GM23248 (cell line): ENCODE results near the gene SORT1. TPM values are rescaled to one million over a fixed set of nuclear protein-coding genes. Genes with fewer than 3 reads are reported as not detected.

Experiments used
- DNase-seq: peaks from one replicate; pipeline ENCODE4 v3.0.0-alpha.2; 2015
- H2AFZ ChIP-seq: fragments of 200-600 bp; sonication (generic); 2 replicates; pipeline ENCODE4 v1.6.1; 2016; ENCODE audit warnings: antibody characterized with exemption
- H3F3A ChIP-seq: fragments of 200-600 bp; sonication (generic); 2 replicates; pipeline ENCODE4 v1.6.1; 2016; ENCODE audit warnings: mild to moderate bottlenecking, antibody characterized with exemption, mixed run types; ENCODE audit not compliant: insufficient read depth
- H3K27ac ChIP-seq: fragments of 200-600 bp; sonication (generic); 2 replicates; pipeline ENCODE4 v1.5.1; 2016; ENCODE audit warnings: mild to moderate bottlenecking
- H3K27me3 ChIP-seq: fragments of 200-600 bp; sonication (generic); replicated peaks from 2 replicates; pipeline ENCODE4 v1.6.1; 2016; ENCODE audit warnings: mild to moderate bottlenecking; ENCODE audit not compliant: insufficient read depth
- H3K36me3 ChIP-seq: fragments of 200-600 bp; sonication (generic); 2 replicates; pipeline ENCODE4 v1.6.1; 2016; ENCODE audit warnings: low read depth, mild to moderate bottlenecking
- H3K4me1 ChIP-seq: fragments of 200-600 bp; sonication (generic); 2 replicates; pipeline ENCODE4 v1.6.1; 2016; ENCODE audit warnings: mild to moderate bottlenecking; ENCODE audit not compliant: insufficient read depth
- H3K4me2 ChIP-seq: fragments of 200-600 bp; sonication (generic); one replicate; pipeline ENCODE4 v1.6.1; 2016; ENCODE audit warnings: mild to moderate bottlenecking; ENCODE audit not compliant: unreplicated experiment
- H3K4me3 ChIP-seq: fragments of 200-600 bp; sonication (generic); 2 replicates; pipeline ENCODE4 v1.5.1; 2016; ENCODE audit warnings: mild to moderate bottlenecking
- H3K79me2 ChIP-seq: fragments of 200-600 bp; sonication (generic); 2 replicates; pipeline ENCODE4 v1.6.1; 2016; ENCODE audit warnings: mild to moderate bottlenecking; ENCODE audit not compliant: insufficient read depth
- H3K9ac ChIP-seq: fragments of 200-600 bp; sonication (generic); 2 replicates; pipeline ENCODE4 v1.6.1; 2016; ENCODE audit warnings: mild to moderate bottlenecking
- H3K9me2 ChIP-seq: fragments of 200-600 bp; sonication (generic); 2 replicates; pipeline ENCODE4 v1.6.1; 2016; ENCODE audit warnings: mixed run types, mild to moderate bottlenecking, moderate library complexity; ENCODE audit not compliant: insufficient read depth
- H3K9me3 ChIP-seq: fragments of 200-600 bp; sonication (generic); one replicate; pipeline ENCODE4 v1.6.1; 2017; ENCODE audit warnings: low read depth
- H4K20me1 ChIP-seq: fragments of 200-600 bp; sonication (generic); 2 replicates; pipeline ENCODE4 v1.6.0; 2016; ENCODE audit not compliant: insufficient read depth
- EZH2 ChIP-seq: fragments of 200-600 bp; sonication (generic); IDR thresholded peaks from 2 replicates; pipeline ENCODE4 v1.6.1; 2018; ENCODE audit warnings: antibody characterized with exemption, mild to moderate bottlenecking; ENCODE audit not compliant: insufficient read depth, poor library complexity, severe bottlenecking
- EZH2phosphoT487 ChIP-seq: fragments of 200-600 bp; sonication (generic); IDR thresholded peaks from 2 replicates; pipeline ENCODE4 v1.6.1; 2018; ENCODE audit warnings: antibody characterized with exemption, moderate library complexity, mild to moderate bottlenecking, low read depth; ENCODE audit not compliant: insufficient read depth
- WGBS, 2 experiments: methylation state at CpG; one replicate each; pipeline ENCODE4 v1.1.6; 2015 to 2017; ENCODE audit warnings: low lambda C conversion rate in 2 of 2, low coverage in 1 of 2; ENCODE audit errors: missing lambda C conversion rate in 2 of 2; 5-methylcytosine and 5-hydroxymethylcytosine counted together
- in situ Hi-C: fragments of 300-500 bp; cut with MboI; formaldehyde crosslinking; loops from 2 replicates; pipeline ENCODE4 v1.15.0; 2020
- polyA plus RNA-seq: library from polyadenylated mRNA; unstranded; fragments of >200 nt; fragmentation: Nextera tagmentation; extraction: Ambion mirVana; gene quantifications from 2 replicates; pipeline ENCODE4 v1.2.1, GENCODE V29; 2016
- total RNA-seq: library from RNA; depleted of rRNA; stranded (reverse); fragments of >200 nt; shearing (Covaris generic); gene quantifications from 2 replicates; pipeline ENCODE4 v1.2.3, GENCODE V29; 2014

SORT1 gene
- total and polyA plus RNA-seq, 2 experiments from 2014 or later = 7.1 to 8.4 TPM

DNA sequence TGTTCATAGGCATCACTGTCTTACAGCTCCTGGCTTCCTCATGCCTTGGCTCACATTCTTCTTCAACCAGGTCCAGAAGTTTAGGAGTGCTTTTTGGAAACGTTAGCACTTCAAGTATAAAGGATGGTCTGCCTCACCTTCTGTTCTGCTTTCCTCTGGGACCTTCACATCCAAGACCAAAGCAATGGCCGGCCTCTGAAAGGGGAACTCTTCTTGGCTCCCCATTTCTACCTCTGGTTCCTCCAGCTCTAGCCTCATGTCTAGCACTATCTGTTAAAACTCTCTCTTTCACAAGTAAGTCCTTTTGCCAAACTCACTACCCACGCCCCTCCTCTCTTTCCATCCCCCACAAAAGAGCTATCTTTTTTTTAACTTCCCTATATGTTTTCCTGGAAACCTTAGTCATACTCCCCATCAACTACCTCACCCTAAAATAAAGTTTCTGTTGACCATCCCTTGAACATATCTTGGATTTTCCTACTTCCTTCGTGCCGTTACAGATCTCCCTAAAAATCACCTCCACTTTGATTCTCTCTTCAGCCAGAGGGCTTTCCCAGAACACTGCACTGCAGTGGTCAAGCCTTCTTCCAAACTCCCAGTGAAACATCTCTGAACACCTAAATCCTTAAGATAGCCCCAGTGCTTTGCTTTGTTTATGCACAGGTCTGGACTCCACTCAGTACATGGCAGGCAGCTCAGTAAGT, 7.9 kb downstream of the SORT1 start:
- in situ Hi-C loops = no loop called here
- 0 out of 2 replicates have a peak overlapping the region, but pooled peaks have one; percentile 61 for H3K27ac ChIP-seq
- H3K27me3 ChIP-seq = no peaks in the 10 kb centered on the region
- H3K36me3 ChIP-seq = no peaks in the 10 kb centered on the region
- peaks cover 25% of the 10 kb centered on the region for H3K79me2 ChIP-seq
- H3K9me2 ChIP-seq = no peaks in the 10 kb centered on the region
- no peak overlapping the region for H3K9ac ChIP-seq
- no peak for DNase-seq
- H3K4me3 ChIP-seq = no peak overlapping the region
- H3K4me2 ChIP-seq = no peak overlapping the region
- peak overlapping the region; percentile 88; the same call in 1 of the 2 replicates for H2AFZ ChIP-seq
- H3K4me1 ChIP-seq = peaks cover 39% of the 10 kb centered on the region
- no peaks in the 10 kb centered on the region for H3K9me3 ChIP-seq
- TF ChIP-seq EZH2 = no peak
- TF ChIP-seq EZH2phosphoT487 = no peak
- 74 to 75% methylated on average over 5 of the region's 5 CpGs for WGBS, 2 experiments
- H3F3A ChIP-seq = peaks cover 35% of the 10 kb centered on the region; the same call in 1 of the 2 replicates
- H4K20me1 ChIP-seq = no peaks in the 10 kb centered on the region

DNA sequence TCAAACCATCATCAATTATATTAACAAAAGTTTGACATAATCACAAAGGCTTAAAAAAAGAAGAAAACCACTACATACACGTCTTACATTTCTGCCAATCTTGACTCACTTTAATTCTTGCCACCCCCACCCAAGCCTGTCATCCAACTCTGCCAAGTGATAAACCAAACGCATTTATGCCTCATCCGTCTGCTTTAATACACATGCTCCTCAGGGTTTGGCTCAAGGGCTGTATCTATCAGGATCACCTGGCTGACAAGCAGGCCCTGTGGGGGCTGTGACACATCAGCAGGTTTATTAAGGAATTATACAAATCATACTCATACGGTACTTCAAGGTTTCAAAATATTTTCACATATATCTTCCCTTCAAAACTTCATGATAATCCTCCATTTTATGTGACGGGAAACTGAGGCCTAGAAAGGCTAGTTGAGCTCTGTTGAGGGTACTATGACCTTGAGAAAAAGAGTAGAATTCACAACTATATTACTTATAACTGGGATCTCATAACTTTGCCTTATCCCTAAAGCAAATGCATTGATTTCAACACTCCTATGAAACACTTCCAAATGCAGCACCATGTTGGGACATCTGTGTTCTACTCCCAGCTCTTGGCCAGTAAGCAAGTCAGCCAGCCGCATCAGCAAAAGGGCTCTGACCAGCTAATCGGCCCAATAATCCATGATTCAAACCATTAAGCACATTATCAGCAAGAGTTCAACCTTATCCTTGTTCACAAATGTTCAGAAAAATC, 8.7 kb downstream of the SORT1 start:
- peaks cover 35% of the 10 kb centered on the region; the same call in 1 of the 2 replicates for H3F3A ChIP-seq
- peaks cover 27% of the 10 kb centered on the region for H3K79me2 ChIP-seq
- H3K9me3 ChIP-seq = no peaks in the 10 kb centered on the region
- DNase-seq = no peak
- H3K27me3 ChIP-seq = no peaks in the 10 kb centered on the region
- H2AFZ ChIP-seq = no peak overlapping the region
- H3K4me2 ChIP-seq = no peak overlapping the region
- in situ Hi-C loops = no loop called here
- H3K36me3 ChIP-seq = no peaks in the 10 kb centered on the region
- H3K4me3 ChIP-seq = no peak overlapping the region
- H3K9ac ChIP-seq = no peak overlapping the region
- no peak overlapping the region for H3K27ac ChIP-seq
- H4K20me1 ChIP-seq = no peaks in the 10 kb centered on the region
- no peaks in the 10 kb centered on the region for H3K9me2 ChIP-seq
- WGBS, 2 experiments = 64 to 67% methylated on average over 7 of the region's 7 CpGs
- no peak for TF ChIP-seq EZH2
- TF ChIP-seq EZH2phosphoT487 = no peak
- H3K4me1 ChIP-seq = peaks cover 43% of the 10 kb centered on the region

DNA sequence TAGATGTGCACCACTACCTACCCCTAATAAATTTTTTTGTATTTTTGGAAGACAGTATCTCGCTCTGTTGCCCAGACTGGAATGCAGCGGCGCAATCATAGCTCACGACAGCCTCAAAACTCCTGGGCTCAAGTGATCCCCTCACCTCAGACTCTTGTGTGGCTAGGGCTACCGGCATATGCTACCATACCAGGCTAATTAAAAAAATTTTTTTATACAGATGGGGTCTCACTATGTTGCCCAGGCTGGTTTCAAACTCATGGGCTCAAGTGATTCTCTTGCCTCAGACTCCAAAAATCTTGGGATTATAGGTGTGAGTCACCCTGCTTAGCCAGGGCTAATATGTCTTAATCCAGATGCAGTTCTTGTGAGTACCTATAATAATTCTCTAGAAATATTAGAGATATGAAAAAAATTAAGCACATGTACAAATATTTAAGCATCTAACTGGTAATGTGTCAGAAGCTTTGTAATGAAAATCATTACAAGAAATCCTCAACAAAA, 9.5 kb downstream of the SORT1 start:
- peaks cover 36% of the 10 kb centered on the region; the same call in 1 of the 2 replicates for H3F3A ChIP-seq
- H3K4me2 ChIP-seq = no peak overlapping the region
- TF ChIP-seq EZH2phosphoT487 = no peak
- no peak for TF ChIP-seq EZH2
- DNase-seq = peak; percentile 20
- H3K27me3 ChIP-seq = no peaks in the 10 kb centered on the region
- peaks cover 47% of the 10 kb centered on the region for H3K4me1 ChIP-seq
- no peak overlapping the region for H2AFZ ChIP-seq
- H3K4me3 ChIP-seq = no peak overlapping the region
- H3K27ac ChIP-seq = no peak overlapping the region
- H4K20me1 ChIP-seq = no peaks in the 10 kb centered on the region
- peaks cover 27% of the 10 kb centered on the region for H3K79me2 ChIP-seq
- WGBS, 2 experiments = 93 to 96% methylated on average over 5 of the region's 5 CpGs
- H3K9me2 ChIP-seq = no peaks in the 10 kb centered on the region
- no peak overlapping the region for H3K9ac ChIP-seq
- in situ Hi-C loops = no loop called here
- H3K36me3 ChIP-seq = no peaks in the 10 kb centered on the region
- no peaks in the 10 kb centered on the region for H3K9me3 ChIP-seq

DNA sequence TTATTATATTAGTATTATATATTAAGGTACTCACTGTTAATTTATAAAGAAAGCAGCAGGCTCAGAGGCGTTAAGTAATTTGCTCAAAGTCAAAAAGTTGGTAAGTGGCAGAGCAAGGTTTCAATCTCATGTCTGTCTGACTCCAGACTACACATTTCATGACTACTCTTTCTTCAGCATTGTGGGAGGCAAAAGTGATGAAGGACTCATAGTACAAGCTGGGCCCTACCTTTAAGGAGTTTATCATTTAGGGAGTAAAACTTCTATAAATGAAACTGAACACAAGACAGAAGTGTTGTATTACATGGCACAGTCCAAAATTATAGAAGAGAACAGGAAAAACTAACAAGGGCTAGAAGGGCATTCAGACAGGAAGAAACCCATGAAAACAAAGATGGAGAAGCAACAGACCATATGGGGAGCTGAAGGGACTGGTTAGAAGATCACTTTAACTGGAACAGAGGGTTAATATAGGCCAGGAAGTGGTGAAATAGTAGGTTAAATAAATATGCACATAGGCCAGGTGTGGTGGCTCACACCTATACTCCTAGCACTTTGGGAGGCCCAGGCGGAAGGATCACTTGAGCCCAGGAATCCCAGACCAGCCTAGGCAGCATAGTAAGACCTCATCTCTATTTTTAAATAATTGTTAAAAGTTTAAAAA, 11.5 kb downstream of the SORT1 start:
- in situ Hi-C loops = no loop called here
- no peak for DNase-seq
- no peak for TF ChIP-seq EZH2phosphoT487
- no peak for TF ChIP-seq EZH2
- no peak overlapping the region for H3K4me3 ChIP-seq
- H3K27ac ChIP-seq = no peak overlapping the region
- no peak overlapping the region for H3K4me2 ChIP-seq
- peaks cover 27% of the 10 kb centered on the region for H3K79me2 ChIP-seq
- no peaks in the 10 kb centered on the region for H4K20me1 ChIP-seq
- H3K27me3 ChIP-seq = no peaks in the 10 kb centered on the region
- H2AFZ ChIP-seq = no peak overlapping the region
- H3F3A ChIP-seq = peaks cover 18% of the 10 kb centered on the region; the same call in 1 of the 2 replicates
- 86 to 90% methylated on average over 2 of the region's 2 CpGs for WGBS, 2 experiments
- no peaks in the 10 kb centered on the region for H3K9me2 ChIP-seq
- H3K4me1 ChIP-seq = peaks cover 30% of the 10 kb centered on the region
- no peak overlapping the region for H3K9ac ChIP-seq
- H3K36me3 ChIP-seq = no peaks in the 10 kb centered on the region
- no peaks in the 10 kb centered on the region for H3K9me3 ChIP-seq
